Ectodermal cell (in vitro differentiated cells): ENCODE results near the gene EFL1.

ENCODE experiments used
- H3K27ac ChIP-seq: 2 replicates; pipeline ENCODE4 v1.7.0; 2013; ENCODE audit warnings: mild to moderate bottlenecking, low read depth, low read length; ENCODE audit not compliant: insufficient read depth, poor library complexity, severe bottlenecking
- H3K27me3 ChIP-seq: 2 replicates; pipeline ENCODE4 v1.7.0; 2013; ENCODE audit warnings: mild to moderate bottlenecking, low read length; ENCODE audit not compliant: insufficient read depth, control insufficient read depth, poor library complexity, severe bottlenecking
- H3K36me3 ChIP-seq: one replicate; pipeline ENCODE4 v1.7.0; 2013; ENCODE audit warnings: low read length; ENCODE audit not compliant: control insufficient read depth, insufficient read depth
- H3K4me1 ChIP-seq: one replicate; pipeline ENCODE4 v1.7.0; 2013; ENCODE audit warnings: low read length; ENCODE audit not compliant: control insufficient read depth, insufficient read depth
- H3K4me3 ChIP-seq: 2 replicates; pipeline ENCODE4 v1.7.0; 2013; ENCODE audit warnings: low read depth, low read length, control low read depth; ENCODE audit not compliant: insufficient read depth
- H3K9me3 ChIP-seq: 2 replicates; pipeline ENCODE4 v1.7.0; 2013; ENCODE audit warnings: mild to moderate bottlenecking, low read length, moderate library complexity; ENCODE audit not compliant: control insufficient read depth
- WGBS, 2 experiments: methylation state at CpG; one replicate each; pipeline ENCODE4 v1.1.7; 2013; ENCODE audit warnings: missing lambda C conversion rate in 2 of 2; 5-methylcytosine and 5-hydroxymethylcytosine counted together

The EFL1 gene

GRCh38 chr15:82138306-82138705 lies 124.2 kb downstream of the EFL1 start:
- no peaks in the 10 kb centered on the region for H3K36me3 ChIP-seq
- H3K4me3 ChIP-seq, result no peak overlapping the region
- H3K27ac ChIP-seq, result no peak overlapping the region
- no peaks in the 10 kb centered on the region for H3K27me3 ChIP-seq
- no peaks in the 10 kb centered on the region for H3K4me1 ChIP-seq
- H3K9me3 ChIP-seq, result no peaks in the 10 kb centered on the region

DNA sequence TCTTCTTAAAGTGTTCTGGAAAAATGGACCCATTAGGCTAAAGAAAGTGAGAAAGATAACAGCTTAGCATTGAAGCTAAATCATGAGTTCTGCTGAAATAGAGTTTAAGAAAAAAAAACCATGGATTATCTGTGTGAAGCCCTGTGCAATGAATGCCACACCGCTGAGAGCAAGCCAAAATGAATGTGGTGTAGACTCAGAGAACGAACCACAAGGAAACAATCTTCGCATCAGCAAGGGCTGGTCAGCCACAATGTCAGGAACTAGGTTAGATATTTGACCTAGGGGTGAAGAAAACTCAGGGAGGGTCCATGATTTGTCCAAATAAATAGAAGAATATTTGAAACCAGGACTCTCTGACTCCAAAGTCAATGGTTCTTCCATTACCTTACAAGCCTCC lies 125.3 kb downstream of the EFL1 start:
- Histone ChIP-seq H3K4me1 (no peaks in the 10 kb centered on the region), H3K27ac (no peak overlapping the region), H3K27me3 (no peaks in the 10 kb centered on the region), H3K36me3 (no peaks in the 10 kb centered on the region), H3K9me3 (no peaks in the 10 kb centered on the region), H3K4me3 (no peak overlapping the region)
- WGBS, 2 experiments, result 95 to 97% methylated on average over 3 of the region's 3 CpGs

GRCh38 chr15:82136120-82136519 lies 126.4 kb downstream of the EFL1 start:
- Histone ChIP-seq H3K4me1 (no peaks in the 10 kb centered on the region), H3K27me3 (no peaks in the 10 kb centered on the region), H3K36me3 (no peaks in the 10 kb centered on the region), H3K27ac (no peak overlapping the region), H3K9me3 (no peaks in the 10 kb centered on the region), H3K4me3 (no peak overlapping the region)
- 97 to 98% methylated on average over 3 of the region's 3 CpGs for WGBS, 2 experiments

DNA sequence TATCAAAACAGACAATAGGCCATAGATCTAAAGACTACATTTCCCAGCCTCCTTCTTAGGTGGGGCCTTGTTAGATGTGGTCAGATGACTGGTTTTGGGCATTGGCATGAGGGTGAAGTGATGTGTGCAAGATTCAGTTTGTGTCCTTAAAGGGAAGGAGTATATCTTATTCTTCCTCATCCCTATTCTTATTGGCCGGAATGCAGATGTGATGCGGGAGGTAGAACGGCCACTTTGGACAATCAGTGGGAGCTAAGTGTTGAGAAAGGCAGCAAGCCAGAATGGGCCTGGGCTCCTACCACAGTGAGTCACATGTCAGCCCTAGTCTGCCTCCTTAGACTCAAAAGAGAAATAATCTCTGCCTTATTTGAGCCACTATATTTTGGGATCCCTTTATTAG lies 126.9 kb downstream of the EFL1 start:
- Histone ChIP-seq H3K9me3 (no peaks in the 10 kb centered on the region), H3K27me3 (no peaks in the 10 kb centered on the region), H3K4me1 (no peaks in the 10 kb centered on the region), H3K27ac (no peak overlapping the region), H3K36me3 (no peaks in the 10 kb centered on the region), H3K4me3 (no peak overlapping the region)
- 95 to 99% methylated on average over 3 of the region's 3 CpGs for WGBS, 2 experiments

DNA sequence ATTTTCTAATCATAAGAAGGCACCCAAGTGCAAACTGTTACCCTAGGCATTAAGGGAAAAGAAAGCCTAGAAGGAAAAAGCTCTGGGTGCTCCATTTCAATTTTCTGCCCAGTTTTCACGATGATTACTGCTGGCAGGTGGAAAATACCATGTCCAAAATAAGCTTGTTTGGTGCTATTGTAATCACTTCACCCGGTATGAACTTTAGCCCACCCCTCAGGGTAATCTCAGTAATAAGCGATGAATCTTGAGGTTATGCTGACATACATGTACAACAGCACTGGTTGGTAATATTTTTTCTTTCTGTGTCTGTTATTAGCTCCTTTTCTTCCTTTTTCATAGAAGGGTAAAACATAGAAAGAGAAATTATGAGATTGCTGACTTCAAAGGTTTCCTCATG lies 128.1 kb downstream of the EFL1 start:
- no peaks in the 10 kb centered on the region for H3K4me1 ChIP-seq
- WGBS, 2 experiments, result 92 to 94% methylated on average over 3 of the region's 3 CpGs
- no peak overlapping the region for H3K4me3 ChIP-seq
- no peaks in the 10 kb centered on the region for H3K27me3 ChIP-seq
- no peaks in the 10 kb centered on the region for H3K9me3 ChIP-seq
- no peaks in the 10 kb centered on the region for H3K36me3 ChIP-seq
- no peak overlapping the region for H3K27ac ChIP-seq

DNA sequence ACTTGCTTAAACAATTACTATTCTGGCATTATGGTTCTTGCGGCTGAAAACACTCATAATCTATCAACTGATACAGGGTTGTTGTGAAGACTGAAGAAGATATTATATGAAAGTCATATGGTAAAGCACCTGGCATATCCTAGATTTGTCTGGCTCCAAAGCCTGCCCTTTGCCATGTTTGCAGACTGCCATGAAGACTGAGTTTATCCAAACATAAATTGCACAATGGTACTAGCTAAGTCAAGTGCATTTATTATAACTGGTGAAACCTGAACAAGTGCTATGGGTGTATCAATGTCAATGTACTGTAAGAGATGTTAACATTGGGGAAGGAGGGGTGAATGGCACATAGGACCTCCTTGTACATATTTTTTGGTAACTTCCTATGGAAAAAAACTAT lies 129.3 kb downstream of the EFL1 start:
- Histone ChIP-seq H3K27me3 (no peaks in the 10 kb centered on the region), H3K4me3 (no peak overlapping the region), H3K9me3 (no peaks in the 10 kb centered on the region), H3K36me3 (no peaks in the 10 kb centered on the region), H3K27ac (no peak overlapping the region), H3K4me1 (no peaks in the 10 kb centered on the region)
- WGBS, 2 experiments, result 94% methylated on average over 1 of the region's 1 CpG; no CpG with 5 or more reads in 1 of the 2 experiments

- Histone ChIP-seq H3K4me1 (no peaks in the 10 kb centered on the region), H3K36me3 (no peaks in the 10 kb centered on the region), H3K27me3 (no peaks in the 10 kb centered on the region), H3K27ac (no peak overlapping the region), H3K9me3 (no peaks in the 10 kb centered on the region), H3K4me3 (no peak overlapping the region)
- WGBS, 2 experiments, result 93 to 95% methylated on average over 2 of the region's 2 CpGs
Measured at GRCh38 chr15:82132742-82133141, 129.8 kb downstream of the EFL1 start.

DNA sequence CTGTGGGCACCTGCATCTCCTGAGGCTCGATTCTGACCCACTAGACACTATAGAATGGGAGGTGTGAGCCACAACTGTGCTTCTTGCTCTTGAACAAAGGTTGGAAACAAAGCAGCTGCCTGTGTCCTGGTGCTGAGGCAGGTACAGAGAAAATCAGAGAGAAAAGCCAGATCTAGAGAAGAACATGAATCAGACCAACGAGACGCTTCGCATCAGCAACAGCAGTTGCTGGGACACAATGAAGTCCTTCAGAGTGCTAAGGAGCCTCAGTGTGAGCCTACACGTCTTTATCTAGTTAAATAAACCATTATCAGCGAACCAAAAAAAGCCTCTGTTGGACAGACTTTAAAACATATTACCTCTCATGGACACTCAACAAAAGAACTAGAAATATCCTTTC lies 130.4 kb downstream of the EFL1 start:
- H3K4me1 ChIP-seq, result no peaks in the 10 kb centered on the region
- WGBS, 2 experiments, result 88 to 93% methylated on average over 6 of the region's 6 CpGs
- no peak overlapping the region for H3K4me3 ChIP-seq
- H3K27me3 ChIP-seq, result no peaks in the 10 kb centered on the region
- no peaks in the 10 kb centered on the region for H3K9me3 ChIP-seq
- H3K27ac ChIP-seq, result no peak overlapping the region
- H3K36me3 ChIP-seq, result no peaks in the 10 kb centered on the region

- 98 to 100% methylated on average over 4 of the region's 4 CpGs for WGBS, 2 experiments
- Histone ChIP-seq H3K27ac (no peak overlapping the region), H3K27me3 (no peaks in the 10 kb centered on the region), H3K4me1 (no peaks in the 10 kb centered on the region), H3K9me3 (no peaks in the 10 kb centered on the region), H3K4me3 (no peak overlapping the region), H3K36me3 (no peaks in the 10 kb centered on the region)
Measured at GRCh38 chr15:82130248-82130647, 132.3 kb downstream of the EFL1 start.

DNA sequence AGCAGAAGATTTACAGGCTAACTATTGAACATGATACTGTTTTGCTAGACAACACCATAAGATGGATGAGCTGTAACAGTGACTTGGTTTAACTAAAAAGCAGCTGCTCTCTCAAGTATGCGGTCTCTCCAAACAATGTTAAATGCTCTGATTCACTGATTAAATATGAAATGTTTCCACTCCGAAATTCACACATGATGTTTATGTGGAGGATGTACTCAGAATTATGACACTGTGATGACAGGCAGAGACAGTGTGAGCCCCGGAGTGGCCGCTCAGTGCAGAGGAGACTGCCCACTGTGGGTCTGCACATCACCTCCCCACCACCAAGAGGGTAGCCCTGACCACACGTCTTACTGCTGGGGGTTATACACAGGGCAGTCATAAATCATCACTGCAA lies 132.8 kb downstream of the EFL1 start:
- no peaks in the 10 kb centered on the region for H3K27me3 ChIP-seq

GRCh38 chr15:82129149-82129692 lies 133.3 kb downstream of the EFL1 start:
- no peaks in the 10 kb centered on the region for H3K9me3 ChIP-seq
- no CpG with 5 or more reads among the region's 1 CpG for WGBS, 2 experiments
- no peak overlapping the region for H3K4me3 ChIP-seq
- H3K27me3 ChIP-seq, result no peaks in the 10 kb centered on the region
- H3K27ac ChIP-seq, result no peak overlapping the region
- H3K36me3 ChIP-seq, result no peaks in the 10 kb centered on the region
- no peaks in the 10 kb centered on the region for H3K4me1 ChIP-seq

More for the DNA sequence above, 132.8 kb downstream of the EFL1 start:
- H3K36me3 ChIP-seq, result no peaks in the 10 kb centered on the region
- H3K4me1 ChIP-seq, result no peaks in the 10 kb centered on the region
- no peak overlapping the region for H3K4me3 ChIP-seq
- no peak overlapping the region for H3K27ac ChIP-seq
- WGBS, 2 experiments, result 95 to 97% methylated on average over 5 of the region's 5 CpGs
- no peaks in the 10 kb centered on the region for H3K9me3 ChIP-seq
